H9 (cell line): ENCODE results near the gene PARP9. TPM values are rescaled to one million over a fixed set of nuclear protein-coding genes. Genes with fewer than 3 reads are reported as not detected.
"Not testable (repeated sequence)": the region's sequence is repeated elsewhere in the genome, so short reads cannot be mapped to it uniquely, and the experiment has no call there.

Experiments
- DNase-seq: peaks from one replicate; pipeline ENCODE4 v3.0.0-alpha.2; 2017
- H2AFZ ChIP-seq: one replicate; pipeline ENCODE4 v1.6.1; 2013; ENCODE audit warnings: mild to moderate bottlenecking, low read length, control low read depth, moderate library complexity
- H2AK5ac ChIP-seq: 2 replicates; pipeline ENCODE4 v1.6.1; 2013; ENCODE audit warnings: low read length, control low read depth, mixed read lengths; ENCODE audit not compliant: insufficient read length
- H2BK120ac ChIP-seq: one replicate; pipeline ENCODE4 v1.6.1; 2013; ENCODE audit warnings: low read depth, mild to moderate bottlenecking, low read length, control low read depth, inconsistent platforms; ENCODE audit not compliant: poor library complexity, severe bottlenecking
- H2BK12ac ChIP-seq: 2 replicates; pipeline ENCODE4 v1.6.1; 2013; ENCODE audit warnings: low read length, control low read depth, mixed read lengths, low read depth; ENCODE audit not compliant: insufficient read length
- H2BK15ac ChIP-seq: 2 replicates; pipeline ENCODE4 v1.6.1; 2013; ENCODE audit warnings: low read depth, low read length, control low read depth
- H2BK20ac ChIP-seq: one replicate; pipeline ENCODE4 v1.6.1; 2013; ENCODE audit warnings: low read depth, mild to moderate bottlenecking, low read length, control low read depth, inconsistent platforms; ENCODE audit not compliant: poor library complexity, severe bottlenecking
- H2BK5ac ChIP-seq: 2 replicates; pipeline ENCODE4 v1.6.1; 2013; ENCODE audit warnings: low read length, control low read depth, mixed read lengths; ENCODE audit not compliant: insufficient read length
- H3K14ac ChIP-seq: 2 replicates; pipeline ENCODE4 v1.6.1; 2013; ENCODE audit warnings: low read length, control low read depth; ENCODE audit not compliant: insufficient read depth
- H3K18ac ChIP-seq: 2 replicates; pipeline ENCODE4 v1.6.1; 2013; ENCODE audit warnings: low read depth, mild to moderate bottlenecking, mixed read lengths, low read length, control low read depth; ENCODE audit not compliant: insufficient read length
- H3K23ac ChIP-seq: 2 replicates; pipeline ENCODE4 v1.6.1; 2013; ENCODE audit warnings: low read length, control low read depth, mixed read lengths, low read depth; ENCODE audit not compliant: insufficient read length
- H3K23me2 ChIP-seq: 2 replicates; pipeline ENCODE4 v1.6.1; 2013; ENCODE audit warnings: low read depth, mild to moderate bottlenecking, mixed read lengths, low read length, control low read depth; ENCODE audit not compliant: insufficient read length, poor library complexity, severe bottlenecking
- H3K27ac ChIP-seq: 2 replicates; pipeline ENCODE4 v1.5.1; 2013; ENCODE audit warnings: low read length, control low read depth, mixed read lengths, low read depth; ENCODE audit not compliant: insufficient read length
- H3K27me3 ChIP-seq: 2 replicates; pipeline ENCODE4 v1.6.1; 2013; ENCODE audit warnings: low read length, control low read depth, inconsistent platforms; ENCODE audit not compliant: insufficient read depth
- H3K4ac ChIP-seq: 2 replicates; pipeline ENCODE4 v1.6.1; 2013; ENCODE audit warnings: low read depth, mild to moderate bottlenecking, control low read depth, inconsistent platforms, low read length, moderate library complexity
- H3K4me1 ChIP-seq: 2 replicates; pipeline ENCODE4 v1.6.1; 2013; ENCODE audit warnings: low read length, control low read depth, inconsistent platforms; ENCODE audit not compliant: insufficient read depth
- H3K4me2 ChIP-seq: 2 replicates; pipeline ENCODE4 v1.6.1; 2013; ENCODE audit warnings: low read length, control low read depth, mixed read lengths; ENCODE audit not compliant: insufficient read length, insufficient read depth
- H3K56ac ChIP-seq: 2 replicates; pipeline ENCODE4 v1.6.1; 2013; ENCODE audit warnings: low read depth, mild to moderate bottlenecking, mixed read lengths, low read length, control low read depth; ENCODE audit not compliant: insufficient read length
- H3K79me1 ChIP-seq: 2 replicates; pipeline ENCODE4 v1.6.1; 2013; ENCODE audit warnings: low read depth, mild to moderate bottlenecking, moderate library complexity, low read length, control low read depth, inconsistent platforms; ENCODE audit not compliant: insufficient read depth, poor library complexity, severe bottlenecking
- H3K79me2 ChIP-seq: 2 replicates; pipeline ENCODE4 v1.6.1; 2013; ENCODE audit warnings: low read length, control low read depth, inconsistent platforms; ENCODE audit not compliant: insufficient read depth
- H3K9ac ChIP-seq: 2 replicates; pipeline ENCODE4 v1.6.1; 2013; ENCODE audit warnings: low read length, control low read depth, mixed read lengths; ENCODE audit not compliant: insufficient read length; ENCODE audit errors: extremely low read depth
- H3K9me3 ChIP-seq: one replicate; pipeline ENCODE4 v1.6.1; 2013; ENCODE audit warnings: low read depth, low read length, inconsistent platforms; ENCODE audit not compliant: control insufficient read depth
- H3T11ph ChIP-seq: one replicate; pipeline ENCODE4 v1.6.1; 2013; ENCODE audit warnings: mild to moderate bottlenecking, low read length, control low read depth, inconsistent platforms
- H4K20me1 ChIP-seq: one replicate; pipeline ENCODE4 v1.6.1; 2013; ENCODE audit not compliant: control insufficient read depth, insufficient read length, insufficient read depth
- H4K5ac ChIP-seq: 2 replicates; pipeline ENCODE4 v1.6.1; 2013; ENCODE audit warnings: low read depth, mild to moderate bottlenecking, mixed read lengths, low read length, control low read depth; ENCODE audit not compliant: insufficient read length
- H4K8ac ChIP-seq: replicated peaks from 2 replicates; pipeline ENCODE4 v1.6.1; 2013; ENCODE audit warnings: low read length, control low read depth, mixed read lengths, low read depth; ENCODE audit not compliant: insufficient read length
- H4K91ac ChIP-seq: 2 replicates; pipeline ENCODE4 v1.6.1; 2013; ENCODE audit warnings: low read depth, mild to moderate bottlenecking, moderate library complexity, mixed read lengths, low read length, control low read depth; ENCODE audit not compliant: insufficient read length
- H3K27ac Mint-ChIP-seq, 3 experiments: 2 replicates in 2 of 3; 3 replicates in 1 of 3; pipeline ENCODE4 v1.8.0; 2020 to 2021; ENCODE audit warnings: mixed read lengths in 3 of 3, mild to moderate bottlenecking in 1 of 3, moderate library complexity in 1 of 3
- H3K27me3 Mint-ChIP-seq: 2 replicates; pipeline ENCODE4 v1.8.0; 2021; ENCODE audit warnings: low read depth, mild to moderate bottlenecking, moderate library complexity, mixed read lengths
- H3K36me3 Mint-ChIP-seq, 3 experiments: 2 replicates in 2 of 3; 3 replicates in 1 of 3; pipeline ENCODE4 v1.8.0; 2020 to 2021; ENCODE audit warnings: low read depth in 3 of 3, mixed read lengths in 3 of 3; ENCODE audit not compliant: insufficient read depth in 1 of 3
- H3K4me1 Mint-ChIP-seq, 2 experiments: 2 replicates each; pipeline ENCODE4 v1.8.0; 2020; ENCODE audit warnings: mixed read lengths in 2 of 2
- H3K4me3 Mint-ChIP-seq, 2 experiments: 2 replicates in 1 of 2; 3 replicates in 1 of 2; pipeline ENCODE4 v1.8.0; 2020 to 2021; ENCODE audit warnings: mild to moderate bottlenecking in 2 of 2, mixed read lengths in 2 of 2, moderate library complexity in 1 of 2
- H3K9me3 Mint-ChIP-seq, 2 experiments: 2 replicates in 1 of 2; 3 replicates in 1 of 2; pipeline ENCODE4 v1.8.0; 2020; ENCODE audit warnings: mild to moderate bottlenecking in 2 of 2, mixed read lengths in 2 of 2, moderate library complexity in 1 of 2
- CTCF ChIP-seq: fragments of 200-600 bp; sonication (generic); conservative IDR thresholded peaks from 3 replicates; pipeline ENCODE4 v1.8.0; 2021; ENCODE audit warnings: antibody characterized with exemption, mild to moderate bottlenecking
- WGBS: extraction: QIAGEN DNeasy Blood & Tissue Kit; methylation state at CpG from one replicate; pipeline ENCODE4 v1.1.7; 2013; ENCODE audit warnings: missing lambda C conversion rate, low lambda C conversion rate, mixed read lengths; ENCODE audit not compliant: insufficient read length; ENCODE audit errors: extremely low coverage; 5-methylcytosine and 5-hydroxymethylcytosine counted together
- total RNA-seq: library from RNA; stranded (reverse); gene quantifications from 2 replicates; pipeline ENCODE4 v1.2.1, GENCODE V29; 2021

PARP9 gene
- total RNA-seq, 1 experiment from 2014 or later: 3.4 TPM

- Histone ChIP-seq H3K27me3 (no peaks in the 10 kb centered on the region), H2BK20ac (no peak overlapping the region), H3T11ph (no peak overlapping the region), H4K20me1 (no peaks in the 10 kb centered on the region), H3K23me2 (no peaks in the 10 kb centered on the region), H3K4me2 (no peak overlapping the region), H3K18ac (no peak overlapping the region), H4K91ac (no peak overlapping the region), H3K4me1 (no peaks in the 10 kb centered on the region; the same call in none of the 2 replicates), H3K56ac (no peak overlapping the region), H3K23ac (no peak overlapping the region), H2AK5ac (no peak overlapping the region), H3K4ac (no peak overlapping the region), H3K79me2 (peaks cover 12% of the 10 kb centered on the region; the same call in 1 of the 2 replicates), H2BK120ac (no peak overlapping the region), H2BK15ac (no peak overlapping the region), H3K9me3 (no peaks in the 10 kb centered on the region), H3K27ac (no peak overlapping the region), H4K8ac (no peak overlapping the region), H2AFZ (no peak overlapping the region), H3K14ac (no peak overlapping the region), H3K9ac (no peak overlapping the region), H4K5ac (no peak overlapping the region), H2BK12ac (no peak overlapping the region), H2BK5ac (no peak overlapping the region), H3K79me1 (peaks cover 7% of the 10 kb centered on the region)
- Mint-ChIP-seq H3K9me3 (no peaks in the 10 kb centered on the region), H3K27ac (no peak overlapping the region), H3K27me3 (no peaks in the 10 kb centered on the region), H3K36me3 (no peaks in the 10 kb centered on the region; a peak in 2 of 7 replicates), H3K4me1 (peaks cover 29 to 39% of the 10 kb centered on the region in 2 experiments), H3K4me3 (no peak overlapping the region)
- DNase-seq: no peak
- WGBS: no CpG with 5 or more reads among the region's 2 CpGs
- TF ChIP-seq CTCF: no peak
Measured at GRCh38 chr3:122502139-122502538, 62.0 kb downstream of the PARP9 start.

GRCh38 chr3:122500964-122501363, 63.1 kb downstream of the PARP9 start:
- not testable (repeated sequence) for H3K14ac ChIP-seq, H3K27ac Mint-ChIP-seq, H2BK15ac ChIP-seq, DNase-seq, H3K9me3 Mint-ChIP-seq, H4K91ac ChIP-seq, H3K27ac ChIP-seq, H2BK5ac ChIP-seq, H3K23me2 ChIP-seq, H3K18ac ChIP-seq, H3T11ph ChIP-seq, H3K36me3 Mint-ChIP-seq, H4K20me1 ChIP-seq, H3K9ac ChIP-seq, H3K56ac ChIP-seq, H3K23ac ChIP-seq, H2AK5ac ChIP-seq, H3K27me3 Mint-ChIP-seq, H2BK20ac ChIP-seq, H3K4me3 Mint-ChIP-seq, H3K9me3 ChIP-seq, H2BK12ac ChIP-seq, H3K4me2 ChIP-seq, H3K27me3 ChIP-seq, H2BK120ac ChIP-seq, H4K8ac ChIP-seq, H4K5ac ChIP-seq, H3K4ac ChIP-seq, H2AFZ ChIP-seq, H3K4me1 ChIP-seq
- peaks cover 36 to 48% of the 10 kb centered on the region in 2 experiments for H3K4me1 Mint-ChIP-seq
- WGBS: no CpG with 5 or more reads among the region's 6 CpGs
- Histone ChIP-seq H3K79me2 (peaks cover 12% of the 10 kb centered on the region; the same call in 1 of the 2 replicates), H3K79me1 (peaks cover 10% of the 10 kb centered on the region)
